SH-SY5Y (cell line): Measurements from ENCODE around the gene SPPL2B.

ENCODE experiments used
- GATA2 ChIP-seq: IDR thresholded peaks from 2 replicates; pipeline ENCODE4 v1.6.1; 2011; ENCODE audit warnings: mild to moderate bottlenecking, low read depth, low read length
- GATA3 ChIP-seq: IDR thresholded peaks from 2 replicates; pipeline ENCODE4 v1.6.1; 2011; ENCODE audit warnings: low read depth, mild to moderate bottlenecking, low read length, moderate library complexity

DNA sequence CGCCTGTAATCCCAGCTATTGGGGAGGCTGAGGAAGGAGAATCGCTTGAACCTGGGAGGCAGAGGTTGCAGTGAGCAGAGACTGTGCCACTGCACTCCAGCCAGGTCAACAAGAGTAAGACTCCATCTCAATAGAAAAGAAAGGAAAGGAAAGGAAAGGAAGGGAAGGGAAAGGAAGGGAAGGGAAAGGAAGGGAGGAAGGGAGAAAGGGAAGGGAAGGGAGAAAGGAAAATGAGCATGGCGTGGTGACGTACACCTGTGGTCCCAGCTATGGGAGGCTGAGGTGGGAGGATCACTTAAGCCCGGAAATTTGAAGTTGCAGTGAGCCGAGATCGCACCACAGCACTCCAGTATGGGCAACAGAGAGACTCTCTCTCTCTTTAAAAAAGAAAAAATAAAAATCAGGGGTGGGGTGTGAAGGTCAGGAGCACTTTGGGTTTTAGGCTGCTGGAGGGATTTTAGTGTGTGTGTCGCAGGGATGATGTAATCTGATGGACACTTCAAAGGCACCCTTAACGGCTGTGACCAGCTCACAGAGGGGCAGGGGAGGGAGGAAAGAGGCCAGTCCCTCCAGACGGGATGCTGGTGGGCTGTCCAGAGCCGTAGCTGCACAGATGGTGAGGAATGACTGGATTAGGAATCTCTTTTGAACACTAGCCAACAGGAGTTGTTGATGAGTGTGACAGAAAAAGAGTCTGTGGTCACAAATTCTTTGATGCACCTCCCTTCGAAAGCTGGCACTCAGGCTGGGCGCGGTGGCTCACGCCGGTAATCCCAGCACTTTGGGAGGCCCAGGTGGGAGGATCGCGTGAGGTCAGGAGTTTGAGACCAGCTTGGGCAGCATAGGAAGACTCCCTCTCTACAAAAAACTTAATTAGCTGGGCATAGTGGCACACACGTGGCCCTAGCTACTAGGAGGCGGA is 59.1 kb downstream of the SPPL2B start:
- TF ChIP-seq GATA3, result no peak
- TF ChIP-seq GATA2, result no peak
